HL-60/S4 treated with phorbol 12-myristate 13-acetate at 8.2 ng/mL for 4 days and 3 days (cell line): ENCODE results near the gene KDM4B.
"Not testable (repeated sequence)": the region's sequence is repeated elsewhere in the genome, so short reads cannot be mapped to it uniquely, and the experiment has no call there.

Source experiments
- in situ Hi-C: fragments of 300-500 bp; cut with MboI; formaldehyde crosslinking; loops from 2 replicates; pipeline ENCODE4 v1.15.0; 2022; ENCODE audit warnings: low sequenced_read_pairs

The KDM4B gene

DNA sequence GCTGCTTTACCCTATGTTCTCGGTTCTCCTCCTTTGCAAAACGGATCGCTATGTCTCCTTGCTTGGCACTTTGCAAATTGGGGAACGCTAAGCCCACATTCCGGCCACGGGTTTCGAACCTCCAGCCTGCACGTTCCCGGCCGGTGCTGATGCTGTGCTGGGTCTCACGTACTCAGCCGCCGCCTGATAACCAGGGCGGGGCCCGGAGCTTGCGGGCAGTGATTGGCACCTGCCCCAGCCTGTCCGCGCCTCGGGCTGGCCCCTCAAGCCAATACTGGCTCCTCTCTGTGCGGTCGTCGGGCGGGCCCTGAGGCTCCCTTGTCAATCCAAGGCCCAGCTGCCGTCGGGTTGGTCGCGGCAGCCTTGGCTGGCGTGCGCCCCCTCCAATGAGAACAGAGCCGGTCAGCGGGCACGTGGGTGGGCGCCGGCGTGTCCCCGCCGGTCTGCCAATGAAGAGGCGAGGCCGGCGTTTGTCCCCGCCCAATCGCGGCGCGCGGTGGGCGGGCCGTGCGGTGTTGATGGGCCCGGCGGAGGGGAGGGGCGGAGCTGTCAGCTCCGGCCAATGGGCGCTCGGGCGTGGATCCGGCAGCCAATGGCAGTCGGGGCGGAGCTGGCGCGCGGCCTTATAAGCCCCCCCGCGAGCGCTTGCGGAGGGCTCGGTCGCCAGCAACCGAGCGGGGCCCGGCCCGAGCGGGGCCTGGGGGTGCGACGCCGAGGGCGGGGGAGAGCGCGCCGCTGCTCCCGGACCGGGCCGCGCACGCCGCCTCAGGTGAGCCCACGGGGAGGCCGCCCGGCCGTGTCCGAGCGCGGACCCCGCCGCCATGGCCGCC, at the start of gene KDM4B:
Gene KDM4B, plus strand, starts transcription at position 652 of the 830 bp plus-strand sequence. CDS start 63,778 bp downstream, outside the sequence.
- in situ Hi-C loops, result no loop called here

DNA sequence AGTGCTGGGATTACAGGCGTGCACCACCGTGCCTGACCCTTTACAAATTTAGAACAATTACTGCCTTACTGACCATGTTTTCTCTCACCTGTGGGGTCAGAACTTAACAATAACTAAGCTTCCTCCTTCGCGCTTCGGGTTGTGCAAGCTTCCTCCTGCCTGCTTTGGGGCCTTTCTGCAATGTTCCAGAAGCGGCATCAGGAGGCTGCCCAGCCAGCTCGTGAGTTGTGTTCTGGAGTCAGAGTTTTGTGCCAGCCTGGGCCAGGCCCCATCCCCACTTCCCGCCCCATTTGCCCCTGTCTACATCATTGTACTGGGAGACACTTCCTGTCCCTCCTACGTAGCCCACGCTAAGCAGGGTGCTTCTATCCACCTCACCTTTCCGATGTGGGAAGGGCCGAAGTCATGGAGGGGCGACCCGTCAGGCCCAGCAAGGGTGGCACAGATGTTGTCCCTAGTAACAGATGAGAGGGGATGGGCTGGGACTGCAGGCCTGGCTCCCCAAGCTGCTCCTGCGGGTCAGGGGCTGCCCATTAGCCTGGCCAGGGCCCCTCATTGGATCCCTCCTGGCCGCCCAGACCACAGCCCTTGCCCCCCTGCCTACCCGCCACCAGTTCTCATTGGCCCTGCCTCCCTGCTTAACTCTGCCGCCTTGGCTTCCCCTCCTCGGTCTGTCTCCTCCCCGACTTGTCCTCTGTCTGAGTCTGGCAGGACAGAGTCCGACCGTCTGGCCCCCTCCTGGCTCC, 46.2 kb upstream of the KDM4B start:
- in situ Hi-C loops, result no loop called here

DNA sequence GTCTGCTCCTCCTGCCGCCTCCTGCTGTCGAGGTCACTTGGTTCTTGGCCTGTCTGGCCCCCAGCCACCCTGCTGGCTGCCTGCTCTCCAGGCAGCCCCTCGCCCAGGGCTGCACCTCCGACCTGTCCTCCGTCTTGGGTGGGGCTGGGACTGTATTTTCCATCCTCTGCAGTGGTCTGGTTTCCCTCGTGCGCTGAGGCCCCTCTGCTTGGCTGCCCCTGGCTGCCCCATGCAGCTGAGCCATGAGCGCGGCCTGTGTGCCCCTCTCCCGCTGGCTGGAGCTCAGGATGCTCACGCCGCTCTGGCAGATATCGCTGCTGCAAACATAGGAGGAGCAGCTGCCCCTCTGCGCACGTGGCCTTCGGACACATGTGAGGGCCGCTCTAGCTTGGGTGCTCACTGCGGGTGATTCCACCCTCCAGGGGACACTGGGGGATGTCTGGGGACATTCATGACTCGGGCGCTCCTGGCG, 45.6 kb upstream of the KDM4B start:
- in situ Hi-C loops, result no loop called here

DNA sequence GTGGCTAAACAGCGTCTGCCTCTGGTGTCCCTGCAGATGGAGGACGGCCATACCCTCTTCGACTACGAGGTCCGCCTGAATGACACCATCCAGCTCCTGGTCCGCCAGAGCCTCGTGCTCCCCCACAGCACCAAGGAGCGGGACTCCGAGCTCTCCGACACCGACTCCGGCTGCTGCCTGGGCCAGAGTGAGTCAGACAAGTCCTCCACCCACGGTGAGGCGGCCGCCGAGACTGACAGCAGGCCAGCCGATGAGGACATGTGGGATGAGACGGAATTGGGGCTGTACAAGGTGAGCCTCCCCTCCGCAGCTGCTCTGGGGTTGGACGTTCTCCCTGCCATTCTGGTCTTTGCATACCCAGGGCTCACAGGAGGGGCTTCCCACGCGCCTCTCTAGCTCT, 39.7 kb upstream of the KDM4B start:
- in situ Hi-C loops, result no loop called here

DNA sequence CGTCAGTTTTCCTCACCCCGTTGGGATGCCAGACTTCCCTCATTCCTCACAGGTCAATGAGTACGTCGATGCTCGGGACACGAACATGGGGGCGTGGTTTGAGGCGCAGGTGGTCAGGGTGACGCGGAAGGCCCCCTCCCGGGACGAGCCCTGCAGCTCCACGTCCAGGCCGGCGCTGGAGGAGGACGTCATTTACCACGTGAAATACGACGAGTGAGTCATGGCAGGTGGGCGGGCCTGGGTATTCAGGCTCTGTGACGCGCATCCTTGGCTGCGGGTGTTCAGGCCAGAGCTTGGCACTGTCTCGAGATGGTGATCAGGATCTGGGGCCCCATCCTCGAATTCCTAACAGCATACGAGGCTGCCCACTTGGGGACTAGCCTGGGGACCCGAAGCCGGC, 38.2 kb upstream of the KDM4B start:
- in situ Hi-C loops, result no loop called here

DNA sequence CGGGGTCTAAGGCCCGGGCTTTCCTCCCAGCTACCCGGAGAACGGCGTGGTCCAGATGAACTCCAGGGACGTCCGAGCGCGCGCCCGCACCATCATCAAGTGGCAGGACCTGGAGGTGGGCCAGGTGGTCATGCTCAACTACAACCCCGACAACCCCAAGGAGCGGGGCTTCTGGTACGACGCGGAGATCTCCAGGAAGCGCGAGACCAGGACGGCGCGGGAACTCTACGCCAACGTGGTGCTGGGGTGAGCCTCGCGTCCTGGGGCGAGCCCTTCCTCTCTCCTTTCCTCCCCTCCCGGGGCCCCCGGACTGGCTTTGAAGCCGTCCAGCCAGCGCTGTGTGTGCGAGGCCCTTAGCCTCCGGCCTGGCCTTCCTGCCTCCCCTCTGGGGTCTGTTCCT, 36.2 kb upstream of the KDM4B start:
- in situ Hi-C loops, result no loop called here

DNA sequence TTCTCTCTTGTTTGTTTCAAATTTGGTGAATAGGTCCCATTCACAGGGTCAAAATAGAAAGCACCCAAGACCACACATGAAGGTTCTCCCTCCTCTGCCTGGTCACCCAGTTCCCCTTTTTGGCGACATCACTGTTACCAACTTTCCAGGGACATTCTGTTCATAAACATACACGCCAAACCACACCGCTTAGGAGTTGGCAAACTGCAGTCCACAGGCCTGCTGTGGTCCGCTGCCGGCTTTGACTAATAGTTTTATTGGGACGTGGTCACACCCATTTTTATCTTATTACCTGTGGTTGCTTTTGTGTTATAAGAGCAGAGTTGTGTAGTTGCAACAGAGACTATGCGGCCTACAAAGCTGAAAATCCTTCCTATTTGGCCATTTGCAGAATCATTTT, 35.4 kb upstream of the KDM4B start:
- in situ Hi-C loops, result no loop called here

DNA sequence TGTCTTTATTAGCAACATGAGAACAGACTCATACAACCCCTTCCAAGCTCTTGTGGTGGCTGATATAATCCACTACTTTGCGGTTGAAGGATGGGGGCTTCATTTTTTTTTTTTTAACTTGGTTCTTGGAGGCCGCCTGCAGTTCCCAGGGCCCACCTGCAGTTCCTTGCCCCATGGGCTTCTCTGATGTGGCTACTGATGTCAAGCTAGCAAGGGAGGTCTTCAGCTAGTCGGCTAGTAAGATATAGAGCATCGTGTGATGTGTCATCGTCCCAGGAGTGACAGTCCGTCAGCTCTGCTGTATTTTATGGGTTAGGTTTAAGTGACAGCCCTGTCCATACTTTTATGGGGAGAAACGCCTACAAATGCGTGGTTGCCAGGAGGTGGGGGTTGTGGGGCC, 33.5 kb upstream of the KDM4B start:
- in situ Hi-C loops, result no loop called here

DNA sequence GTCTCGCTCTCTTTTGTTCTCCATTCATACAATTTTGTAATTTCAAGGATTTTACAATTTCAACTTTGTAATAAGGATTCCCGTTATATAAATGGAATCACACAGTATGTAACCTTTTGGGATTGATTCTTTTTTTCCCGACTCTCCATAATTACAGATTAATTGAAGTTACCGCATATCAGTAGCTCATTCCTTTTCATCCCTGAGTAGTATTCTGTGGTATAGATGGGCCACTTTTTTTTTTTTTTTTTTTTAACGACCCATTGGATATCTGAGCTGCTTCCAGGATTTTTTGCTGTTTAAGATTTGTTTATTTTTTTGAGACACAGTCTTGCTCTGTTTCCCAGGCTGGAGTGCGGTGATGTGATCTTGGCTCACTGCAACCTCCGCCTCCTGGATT, 31.9 kb upstream of the KDM4B start:
- in situ Hi-C loops, result no loop called here

DNA sequence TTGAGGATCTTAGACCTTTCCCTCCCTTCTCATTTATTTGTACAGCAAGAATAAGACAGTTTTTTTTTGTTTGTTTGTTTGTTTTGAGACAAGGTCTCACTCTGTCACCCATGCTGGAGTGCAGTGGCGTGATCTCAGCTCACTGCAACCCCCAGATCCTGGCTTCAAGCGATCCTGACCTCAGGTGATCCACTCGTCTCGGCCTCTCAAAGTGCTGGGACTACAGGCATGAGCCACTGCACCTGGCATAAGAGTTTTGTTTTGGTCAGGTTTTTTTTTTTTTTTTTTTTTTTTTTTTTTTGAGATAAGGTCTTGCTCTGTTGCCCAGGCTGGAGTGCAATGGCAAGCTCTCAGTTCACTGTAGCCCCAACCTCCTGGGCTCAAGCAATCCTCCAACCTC, 30.5 kb upstream of the KDM4B start:
- in situ Hi-C loops, result not testable (repeated sequence)

DNA sequence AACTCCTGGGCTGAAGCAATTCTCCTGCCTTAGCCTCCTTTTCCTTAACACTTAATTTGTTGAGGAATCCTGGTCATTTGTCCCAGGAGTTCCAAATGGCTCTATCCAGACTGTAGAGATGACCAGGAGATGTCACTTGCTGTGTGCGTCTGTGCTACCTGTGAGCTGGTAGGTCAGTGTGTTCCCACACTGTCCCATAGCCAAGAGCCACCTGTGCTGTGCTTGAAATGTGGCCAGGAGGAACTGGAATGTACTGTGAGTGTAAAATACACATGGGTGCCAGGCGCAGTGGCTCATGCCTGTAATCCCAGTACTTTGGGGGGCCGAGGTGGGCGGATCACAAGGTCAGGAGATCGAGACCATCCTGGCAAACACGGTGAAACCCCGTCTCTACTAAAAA, 29.4 kb upstream of the KDM4B start:
- in situ Hi-C loops, result no loop called here

DNA sequence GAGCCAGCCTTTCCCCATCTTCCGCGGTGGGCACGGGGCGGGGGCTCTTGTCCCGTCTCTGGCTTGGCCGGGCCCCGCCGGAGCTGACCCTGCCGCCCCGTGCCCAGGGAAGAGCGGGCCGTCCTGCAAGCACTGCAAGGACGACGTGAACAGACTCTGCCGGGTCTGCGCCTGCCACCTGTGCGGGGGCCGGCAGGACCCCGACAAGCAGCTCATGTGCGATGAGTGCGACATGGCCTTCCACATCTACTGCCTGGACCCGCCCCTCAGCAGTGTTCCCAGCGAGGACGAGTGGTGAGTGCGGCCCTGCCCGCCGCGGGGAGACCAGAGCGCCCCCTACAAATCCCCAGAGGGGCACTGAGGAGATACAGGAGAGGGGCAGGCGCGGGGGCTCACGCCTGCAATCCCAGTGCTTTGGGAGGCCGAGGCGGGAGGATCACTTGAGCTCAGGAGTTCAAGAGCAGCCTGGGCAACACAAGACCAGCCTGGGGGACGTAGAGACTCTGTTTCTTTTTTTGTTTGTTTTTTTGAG, 27.2 kb upstream of the KDM4B start:
- in situ Hi-C loops, result not testable (repeated sequence)

DNA sequence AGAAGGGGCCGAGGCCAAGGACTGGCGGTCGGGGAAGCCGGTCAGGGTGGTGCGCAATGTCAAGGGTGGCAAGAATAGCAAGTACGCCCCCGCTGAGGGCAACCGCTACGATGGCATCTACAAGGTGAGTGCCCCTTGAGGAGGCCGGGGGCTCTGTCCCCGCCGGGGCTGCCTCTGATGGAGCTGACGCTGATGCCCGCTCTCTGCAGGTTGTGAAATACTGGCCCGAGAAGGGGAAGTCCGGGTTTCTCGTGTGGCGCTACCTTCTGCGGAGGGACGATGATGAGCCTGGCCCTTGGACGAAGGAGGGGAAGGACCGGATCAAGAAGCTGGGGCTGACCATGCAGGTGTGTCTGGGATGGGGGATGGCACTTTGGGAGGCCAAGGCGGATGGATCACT, 18.3 kb upstream of the KDM4B start:
- in situ Hi-C loops, result not testable (repeated sequence)

DNA sequence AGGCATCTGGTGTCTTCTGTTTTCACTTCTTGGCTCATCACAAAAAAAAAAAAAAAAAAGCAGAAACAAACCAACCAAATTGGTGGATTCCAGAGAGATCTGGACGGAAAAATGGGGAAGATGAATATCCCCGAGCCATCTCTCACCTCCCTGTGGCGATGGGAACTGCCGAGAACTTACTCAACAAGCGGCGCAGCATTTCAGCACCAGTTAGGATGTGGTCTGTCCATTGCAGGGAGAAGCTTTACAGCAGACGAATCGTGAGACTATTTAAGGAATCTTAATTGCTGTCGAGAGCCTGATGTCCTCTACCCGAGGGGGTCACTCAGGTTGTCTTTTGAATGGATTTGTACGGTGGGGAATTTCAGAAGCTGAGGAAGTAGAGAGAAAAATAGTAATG, 17.3 kb upstream of the KDM4B start:
- in situ Hi-C loops, result no loop called here

DNA sequence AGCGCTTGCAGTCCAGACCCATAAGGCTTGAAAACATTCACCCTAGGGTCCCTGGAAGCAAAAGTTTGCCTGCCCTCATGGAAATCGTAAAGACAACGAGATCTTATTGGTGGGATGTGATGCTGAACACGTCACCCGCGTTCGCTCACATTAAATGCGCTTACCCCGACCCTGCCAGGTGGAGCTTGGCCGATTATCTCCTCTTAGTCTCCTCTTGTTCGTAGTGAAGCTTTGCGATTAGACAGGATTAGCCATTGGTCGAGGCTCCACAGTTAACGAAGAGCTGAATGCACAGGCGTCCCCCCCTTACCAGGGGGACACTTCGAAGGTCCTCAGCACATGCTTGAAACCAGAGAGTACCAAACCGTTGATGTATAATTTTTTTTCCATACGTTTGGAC, 16.0 kb upstream of the KDM4B start:
- in situ Hi-C loops, result no loop called here

DNA sequence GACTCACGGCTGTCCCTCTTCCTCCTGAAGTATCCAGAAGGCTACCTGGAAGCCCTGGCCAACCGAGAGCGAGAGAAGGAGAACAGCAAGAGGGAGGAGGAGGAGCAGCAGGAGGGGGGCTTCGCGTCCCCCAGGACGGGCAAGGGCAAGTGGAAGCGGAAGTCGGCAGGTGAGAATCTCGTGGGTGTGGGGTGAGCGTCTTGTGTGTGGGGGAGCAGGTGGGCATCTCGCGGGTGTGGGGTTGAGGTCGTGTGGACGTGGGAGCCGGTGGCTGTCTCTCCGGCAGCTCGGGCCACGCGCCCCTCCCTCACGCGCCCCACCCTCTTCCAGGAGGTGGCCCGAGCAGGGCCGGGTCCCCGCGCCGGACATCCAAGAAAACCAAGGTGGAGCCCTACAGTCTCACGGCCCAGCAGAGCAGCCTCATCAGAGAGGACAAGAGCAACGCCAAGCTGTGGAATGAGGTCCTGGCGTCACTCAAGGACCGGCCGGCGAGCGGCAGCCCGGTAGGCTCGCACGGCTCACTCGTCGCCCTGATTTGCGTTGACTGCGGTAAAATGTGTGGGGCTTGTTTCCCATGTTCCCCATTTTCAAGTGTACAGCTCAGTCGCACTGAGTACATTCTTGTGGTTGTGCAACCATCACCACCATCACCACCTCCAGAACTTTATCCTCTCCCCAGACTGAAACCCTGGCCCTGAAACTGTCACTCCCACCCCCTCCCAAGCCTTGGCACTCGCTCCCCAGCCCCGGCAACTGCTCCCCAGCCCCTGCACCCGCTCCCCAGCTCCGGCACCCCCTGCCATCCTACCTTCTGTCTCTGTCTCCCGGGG, 14.4 kb upstream of the KDM4B start:
- in situ Hi-C loops, result not testable (repeated sequence)

DNA sequence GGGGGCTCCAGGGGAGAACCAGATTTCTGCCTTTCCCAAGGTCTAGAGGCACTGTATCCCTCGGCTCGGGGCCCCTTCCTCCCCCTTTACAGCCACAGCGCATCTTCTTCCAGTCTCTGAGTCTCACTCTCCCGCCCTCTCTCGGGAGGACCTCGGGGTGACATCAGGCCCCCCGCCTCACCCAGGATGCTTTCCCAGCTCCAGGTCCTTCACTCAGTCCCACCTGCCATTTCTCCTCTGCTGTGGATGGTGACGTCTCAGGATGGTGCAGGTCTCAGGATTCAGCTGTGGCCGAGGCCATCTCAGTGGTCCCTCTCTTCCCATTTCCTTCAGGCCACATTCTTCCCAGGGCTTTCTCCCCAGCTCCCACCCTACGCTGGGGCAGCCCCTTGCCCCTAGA, 13.6 kb upstream of the KDM4B start:
- in situ Hi-C loops, result no loop called here

DNA sequence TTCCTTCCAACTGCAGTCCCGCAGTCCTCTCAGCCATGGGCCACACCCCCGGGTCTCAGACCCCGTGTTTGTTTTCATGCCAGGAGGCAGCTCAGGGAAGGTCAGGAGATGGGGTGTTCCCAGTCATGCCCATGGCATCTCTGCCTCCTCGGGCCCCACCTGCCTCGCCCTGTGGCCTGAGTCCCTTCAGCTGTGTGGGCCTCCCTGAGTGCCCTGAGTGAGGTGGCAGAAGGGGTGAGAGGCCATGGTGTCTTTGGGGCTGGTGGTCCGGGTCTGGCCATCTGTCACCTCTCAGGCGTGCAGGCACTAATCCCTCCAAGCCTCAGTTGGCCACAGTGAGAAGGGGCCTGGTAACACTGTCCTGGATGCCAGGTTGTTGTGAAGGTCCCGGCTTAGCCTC, 10.9 kb upstream of the KDM4B start:
- in situ Hi-C loops, result no loop called here

DNA sequence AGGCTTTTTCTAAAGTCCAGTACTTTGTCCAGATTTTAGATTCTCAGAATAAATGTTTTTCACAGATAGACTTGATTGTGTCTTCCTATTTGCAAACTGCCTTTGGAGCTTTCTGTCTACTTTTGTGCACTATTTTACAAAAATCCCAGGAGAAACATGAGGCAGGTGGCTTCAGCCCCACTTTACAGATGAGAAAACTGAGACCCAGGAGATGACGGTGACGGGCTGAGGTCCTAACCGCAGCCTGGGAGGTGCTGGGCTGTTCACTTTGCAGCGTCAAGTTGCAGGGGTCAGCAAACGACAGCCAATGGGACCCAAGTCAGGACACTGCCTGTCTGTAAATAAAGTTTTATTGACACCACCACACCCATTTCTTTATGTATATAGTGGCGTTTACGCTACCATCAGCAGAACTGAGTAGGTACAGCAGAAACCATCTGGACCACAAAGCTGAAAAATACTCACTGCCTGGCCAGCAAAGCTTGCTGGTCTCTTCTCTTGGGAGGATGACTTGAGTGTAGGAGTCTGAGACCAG, 6.8 kb upstream of the KDM4B start:
- in situ Hi-C loops, result no loop called here

DNA sequence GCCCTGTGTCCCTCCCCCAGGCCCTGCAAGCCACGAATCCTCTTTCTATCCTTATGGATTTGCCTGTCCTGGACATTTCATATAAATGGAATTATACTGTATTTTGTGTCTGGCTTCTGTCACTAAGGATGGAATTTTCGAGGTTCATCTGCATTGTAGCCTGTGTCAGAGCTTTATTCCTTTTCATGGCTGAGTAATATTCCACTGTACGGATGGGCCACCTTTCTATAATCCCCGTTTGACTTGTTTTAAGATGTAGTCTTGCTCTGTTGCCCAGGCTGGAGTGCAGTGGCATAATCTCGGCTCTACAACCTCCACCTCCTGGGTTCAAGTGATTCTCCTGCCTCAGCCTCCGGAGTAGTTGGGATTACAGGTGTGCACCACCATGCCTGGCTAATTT, 3.9 kb upstream of the KDM4B start:
- in situ Hi-C loops, result no loop called here

DNA sequence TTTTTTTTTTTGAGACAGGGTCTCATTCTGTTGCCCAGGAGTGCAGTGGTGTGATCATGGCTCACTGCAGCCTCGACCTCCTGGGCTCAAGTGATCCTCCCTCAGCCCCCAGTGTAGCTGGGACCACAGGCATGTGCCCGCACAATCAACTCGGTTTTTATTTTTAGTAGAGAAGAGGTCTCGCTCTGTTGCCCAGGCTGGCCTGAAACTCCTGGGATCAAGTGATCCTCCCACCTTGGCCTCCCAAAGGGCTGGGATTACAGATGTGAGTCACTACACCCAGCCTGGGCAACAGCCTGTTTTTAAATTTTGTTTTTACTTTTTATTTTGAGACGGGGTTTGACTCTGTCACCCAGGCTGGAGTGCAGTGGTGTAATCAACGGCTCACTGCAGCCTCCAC, 2.3 kb upstream of the KDM4B start:
- in situ Hi-C loops, result no loop called here
